Stimulated activated CD4-positive, alpha-beta T cell treated with anti-CD3 and anti-CD28 coated beads, TNF-alpha, amount 100 ng/mL, for 24 hours (primary cell): ENCODE measurements around the gene IQSEC3.

Source experiments
- DNase-seq, 3 experiments: peaks; one replicate each; pipeline ENCODE4 v3.0.0-alpha.2; 2020; ENCODE audit warnings: low read depth in 3 of 3

IQSEC3 gene

DNA sequence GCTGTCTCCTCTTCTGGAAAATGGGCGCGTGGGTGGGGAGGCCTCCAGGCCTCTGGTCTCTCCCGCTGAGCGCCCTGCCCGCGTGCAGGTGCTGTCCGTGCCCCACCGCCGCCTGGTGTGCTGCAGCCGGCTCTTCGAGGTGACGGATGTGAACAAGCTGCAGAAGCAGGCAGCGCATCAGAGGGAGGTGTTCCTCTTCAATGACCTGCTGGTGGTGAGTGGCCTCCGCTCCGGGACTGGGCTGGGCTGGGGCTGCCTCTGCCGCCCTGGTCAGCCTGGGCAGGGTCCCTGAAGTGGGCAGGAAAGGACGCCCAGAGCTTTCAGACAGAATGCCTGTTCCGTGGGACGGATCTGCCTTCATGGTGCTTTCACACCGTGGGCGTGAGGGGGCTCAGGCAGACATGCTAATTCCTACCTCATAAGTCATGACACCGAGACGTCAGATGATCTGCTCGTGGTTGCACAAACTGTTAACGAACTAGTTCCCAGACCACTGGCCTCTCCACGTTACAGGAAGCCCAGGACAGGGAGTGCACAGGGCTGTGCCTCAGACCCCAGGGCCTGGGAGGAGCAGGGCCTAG is 96.9 kb downstream of the IQSEC3 start:
- no peak for DNase-seq

- DNase-seq: no peak
Observed at GRCh38 chr12:164207-164606, 97.6 kb downstream of the IQSEC3 start.

GRCh38 chr12:165862-166368 is 99.3 kb downstream of the IQSEC3 start:
- no peak for DNase-seq

DNA sequence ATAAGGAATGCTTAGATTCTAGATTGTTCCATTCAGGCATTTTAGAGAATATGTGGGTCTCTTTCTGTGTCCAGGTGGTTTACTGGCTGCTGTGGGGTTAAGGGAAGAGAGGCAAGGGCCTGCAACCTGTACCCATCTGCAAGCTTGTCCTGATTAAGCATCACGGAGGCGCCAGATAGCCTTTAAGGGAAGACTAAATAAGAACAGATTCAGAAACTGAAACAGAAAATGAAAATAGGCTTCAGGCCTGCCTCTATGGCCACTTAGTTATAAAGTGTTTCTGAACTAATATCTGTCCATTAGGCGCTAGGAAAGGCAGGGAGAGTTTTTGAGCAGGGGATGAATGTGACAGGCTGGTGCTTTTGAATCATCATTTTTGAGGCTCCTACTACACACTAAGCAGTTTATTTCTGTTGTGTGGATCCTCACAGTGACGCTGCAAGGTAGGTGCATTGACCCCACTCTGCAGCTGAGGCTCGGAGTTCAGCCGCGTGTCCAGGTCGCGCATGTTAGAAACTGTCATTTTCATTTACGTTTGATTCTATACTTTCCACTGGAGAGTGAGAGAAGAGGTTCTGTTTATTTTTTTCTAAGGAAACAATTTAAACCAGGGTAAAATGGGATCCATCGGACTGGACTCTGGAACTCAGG is 100.0 kb downstream of the IQSEC3 start:
- no peak for DNase-seq

DNA sequence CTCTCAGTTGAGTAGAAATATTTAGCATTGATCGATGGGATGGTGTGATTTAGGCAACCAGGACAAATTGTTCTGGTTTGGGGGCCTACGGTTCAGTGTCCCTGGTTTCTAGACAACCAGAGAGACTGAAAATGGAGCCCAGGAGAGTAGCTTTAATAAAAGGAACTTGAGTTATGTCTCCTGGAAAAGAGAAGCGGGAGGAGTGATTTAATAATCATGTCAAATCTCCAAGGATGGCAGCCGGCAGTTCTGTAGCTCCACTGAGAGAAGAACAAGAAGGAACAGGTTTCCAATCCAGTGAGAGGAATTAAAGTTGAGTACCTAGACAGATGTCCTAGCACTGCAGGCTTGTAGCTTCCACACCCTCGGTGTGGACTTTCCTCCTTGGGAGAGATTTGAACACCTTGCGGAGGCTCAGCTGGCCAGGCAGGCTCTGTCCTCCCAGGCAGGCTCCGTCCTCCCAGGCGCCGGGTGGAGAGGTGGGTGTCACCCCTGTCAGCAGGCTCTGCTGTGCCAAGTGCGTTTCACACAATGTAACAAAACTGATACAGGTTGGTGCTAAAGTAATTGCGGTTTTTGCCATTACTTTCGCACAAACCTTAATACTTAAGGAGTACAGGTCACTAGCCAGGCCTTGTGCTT is 101.5 kb downstream of the IQSEC3 start:
- DNase-seq: no peak

GRCh38 chr12:168763-169525 is 102.4 kb downstream of the IQSEC3 start:
- no peak for DNase-seq

DNA sequence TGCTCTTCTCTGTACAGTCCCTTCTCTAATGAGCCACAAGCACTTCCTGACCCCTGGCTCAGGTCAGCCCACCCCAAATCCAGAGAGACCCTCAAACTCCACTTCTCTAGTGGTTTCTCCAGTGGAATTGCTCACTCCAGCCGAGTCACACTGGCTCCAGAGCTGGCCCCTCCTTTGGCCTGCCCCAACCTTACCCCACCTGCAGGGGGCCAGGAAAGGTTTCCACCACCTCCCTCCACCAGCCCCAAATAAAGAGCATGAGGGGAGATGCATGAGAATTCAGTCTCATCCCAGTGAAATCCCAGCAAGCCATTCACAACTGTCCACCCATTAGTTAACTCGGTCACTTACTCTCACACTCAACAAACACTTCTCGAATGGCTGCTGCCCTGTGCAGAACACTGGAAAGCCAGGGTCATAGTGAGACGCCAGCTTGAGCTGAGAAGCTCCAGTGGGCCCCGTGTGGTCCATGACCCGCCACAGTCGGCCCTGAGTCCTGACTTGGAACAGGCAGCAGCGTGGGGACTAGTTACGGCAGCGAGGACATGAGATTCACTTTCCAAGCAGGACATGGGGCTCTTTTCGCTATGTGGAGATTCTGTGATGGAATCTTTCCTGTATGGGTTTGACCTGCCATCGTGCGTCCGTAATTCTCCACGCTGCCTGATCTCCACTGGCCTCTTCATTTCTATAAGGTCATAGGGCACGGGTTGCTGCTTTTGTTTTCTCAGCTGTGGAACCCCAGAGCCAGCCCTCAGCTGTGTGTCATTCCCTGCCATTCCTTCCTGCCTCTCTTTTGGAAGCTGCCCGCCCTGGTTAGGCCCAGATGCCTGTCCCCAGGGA is 103.2 kb downstream of the IQSEC3 start:
- no peak for DNase-seq

DNA sequence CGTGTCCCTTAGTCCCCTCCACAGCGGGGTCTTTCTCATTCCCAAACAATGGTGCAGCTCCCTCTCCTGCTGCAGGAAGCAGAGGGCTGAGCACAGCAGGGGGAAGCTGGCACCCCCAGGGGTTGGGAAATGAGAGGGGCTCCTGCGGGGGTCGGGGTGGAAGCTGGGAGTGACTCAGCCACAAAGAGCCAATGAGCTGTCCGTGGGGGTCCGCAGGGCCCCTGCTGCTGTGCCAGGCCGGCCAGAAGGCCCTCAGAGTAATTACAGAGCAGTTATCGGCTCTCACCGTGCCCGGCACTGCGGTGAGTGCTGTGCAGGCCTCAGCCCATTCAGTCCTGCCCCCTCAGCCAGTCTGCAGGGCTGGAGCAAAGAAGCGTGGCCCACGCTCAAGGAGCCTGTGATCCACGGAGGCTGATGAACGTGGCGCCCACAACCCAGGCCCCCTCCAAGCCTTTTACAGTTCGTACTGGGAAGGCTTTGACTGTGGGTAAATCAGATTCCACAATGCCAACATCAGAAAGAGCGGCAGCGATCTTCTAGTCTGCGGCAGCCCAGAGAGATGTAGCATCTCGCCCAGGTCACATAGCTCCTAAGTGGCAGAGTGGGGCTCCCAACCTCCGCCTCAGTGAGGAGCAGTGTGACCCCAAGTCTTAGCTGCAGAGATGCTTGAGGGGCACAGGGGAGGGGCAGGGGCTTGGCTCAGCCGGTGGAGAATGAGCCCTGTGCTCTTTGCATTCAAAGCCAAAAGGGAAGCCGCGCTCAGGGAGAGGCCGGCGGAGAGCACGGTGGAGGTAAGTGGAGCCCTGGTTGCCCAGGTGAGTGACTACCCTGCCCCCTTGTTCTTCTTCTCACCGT is 104.0 kb downstream of the IQSEC3 start:
- DNase-seq: no peak

GRCh38 chr12:171276-171675 is 104.7 kb downstream of the IQSEC3 start:
- DNase-seq: no peak

DNA sequence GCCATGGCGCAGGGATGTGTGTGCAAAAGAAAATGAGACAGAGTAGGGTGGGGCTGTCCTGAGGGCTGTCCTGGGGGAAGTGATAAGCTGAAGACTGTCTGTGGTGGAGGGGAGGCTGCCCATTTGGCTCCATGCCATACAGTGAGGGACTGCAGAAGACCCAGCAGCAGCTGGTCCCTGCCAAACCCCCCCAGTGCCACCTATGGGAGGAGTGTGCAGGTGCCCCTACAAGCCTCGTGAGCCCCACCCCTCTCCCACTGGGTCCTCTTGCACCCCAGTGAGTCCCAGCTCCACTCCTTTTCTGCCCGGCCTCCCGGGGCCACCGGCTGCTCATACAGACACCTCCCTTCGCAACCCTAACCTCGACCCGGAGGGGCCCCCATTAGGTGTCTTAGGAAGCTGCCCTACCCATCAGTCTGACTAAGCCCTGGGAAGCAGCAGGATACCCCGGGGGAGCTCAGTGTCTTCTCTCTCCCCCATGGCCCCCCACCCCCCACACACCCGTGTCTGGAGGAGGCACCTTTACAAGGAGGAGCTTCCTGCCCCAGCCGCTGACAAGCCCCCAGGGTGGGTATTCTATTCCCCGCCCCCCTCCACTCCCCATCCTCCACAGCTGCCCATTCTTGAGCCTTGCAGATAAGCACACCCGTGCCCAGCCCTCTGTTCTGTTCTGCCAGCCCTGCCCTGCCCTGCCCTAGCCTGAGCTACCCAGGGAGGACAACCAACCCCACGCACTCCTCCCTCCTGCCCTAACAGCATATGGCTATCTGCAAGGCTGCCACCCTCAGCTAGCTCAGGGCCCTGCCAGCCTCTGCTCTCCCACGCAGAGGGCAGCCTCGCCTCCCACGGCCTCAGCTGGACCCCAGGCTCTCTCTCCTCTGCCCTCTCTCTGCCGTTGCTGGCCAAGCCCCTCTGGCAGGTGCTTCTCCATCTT is 105.4 kb downstream of the IQSEC3 start:
- no peak for DNase-seq

DNA sequence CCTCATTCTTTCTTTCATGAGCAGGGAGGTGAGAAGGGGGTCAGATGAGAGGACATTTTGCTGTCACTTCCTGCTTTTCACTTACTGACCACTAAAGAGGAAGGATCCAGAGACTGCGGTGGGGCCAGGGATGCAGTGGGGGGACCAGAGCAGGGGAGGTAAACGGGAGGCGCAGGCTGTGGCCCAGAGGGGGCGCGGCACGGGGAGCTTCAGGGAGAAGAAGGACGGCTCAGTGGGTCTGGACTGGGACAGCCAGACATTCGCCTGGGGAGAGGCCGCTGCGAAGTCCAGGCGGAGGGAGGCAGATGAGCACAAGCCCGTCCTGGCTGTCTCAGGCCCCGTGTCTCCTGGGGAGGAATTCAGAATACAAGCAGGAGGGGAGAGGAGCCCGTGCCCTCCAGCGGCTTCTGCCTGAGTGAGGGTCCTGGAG is 106.2 kb downstream of the IQSEC3 start:
- DNase-seq: no peak

GRCh38 chr12:174124-174523 is 107.6 kb downstream of the IQSEC3 start:
- no peak for DNase-seq

DNA sequence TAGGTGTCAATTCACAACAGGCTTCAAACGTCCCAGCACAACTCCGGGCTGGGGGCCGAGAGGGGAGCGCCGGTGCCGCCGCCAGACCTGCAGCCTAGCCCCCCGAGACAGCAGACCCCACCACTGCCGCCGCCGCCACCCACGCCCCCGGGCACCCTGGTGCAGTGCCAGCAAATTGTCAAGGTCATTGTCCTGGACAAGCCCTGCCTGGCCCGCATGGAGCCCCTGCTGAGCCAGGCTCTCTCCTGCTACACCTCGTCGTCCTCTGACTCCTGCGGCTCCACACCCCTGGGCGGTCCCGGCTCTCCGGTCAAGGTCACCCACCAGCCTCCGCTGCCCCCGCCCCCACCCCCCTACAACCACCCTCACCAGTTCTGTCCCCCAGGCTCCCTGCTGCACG is 108.0 kb downstream of the IQSEC3 start:
- DNase-seq: no peak

- no peak for DNase-seq
Observed at GRCh38 chr12:175250-175649, 108.7 kb downstream of the IQSEC3 start.

- no peak for DNase-seq
Observed at GRCh38 chr12:175759-176158, 109.2 kb downstream of the IQSEC3 start.

- no peak for DNase-seq
Observed at GRCh38 chr12:176321-177181, 110.0 kb downstream of the IQSEC3 start.

- no peak for DNase-seq
Observed at GRCh38 chr12:177336-177979, 110.9 kb downstream of the IQSEC3 start.
